Endothelial cell (in vitro differentiated cells): ENCODE data around the gene KYNU. TPM values are rescaled to one million over a fixed set of nuclear protein-coding genes. Genes with fewer than 3 reads are reported as not detected.
"Not testable (repeated sequence)": the region's sequence is repeated elsewhere in the genome, so short reads cannot be mapped to it uniquely, and the experiment has no call there.

Source experiments
- DNase-seq: peaks from one replicate; pipeline ENCODE4 v3.0.0; 2021; ENCODE audit warnings: low spot score
- H3K27ac Mint-ChIP-seq: one replicate; pipeline ENCODE4 v1.8.0; 2021; ENCODE audit warnings: mixed read lengths, inconsistent platforms; ENCODE audit not compliant: unreplicated experiment
- H3K27me3 Mint-ChIP-seq: one replicate; pipeline ENCODE4 v1.8.0; 2021; ENCODE audit warnings: mild to moderate bottlenecking, moderate library complexity, mixed read lengths, inconsistent platforms; ENCODE audit not compliant: unreplicated experiment
- H3K36me3 Mint-ChIP-seq: one replicate; pipeline ENCODE4 v1.8.0; 2021; ENCODE audit warnings: mild to moderate bottlenecking, low read depth, mixed read lengths, inconsistent platforms; ENCODE audit not compliant: unreplicated experiment
- H3K4me1 Mint-ChIP-seq: one replicate; pipeline ENCODE4 v1.8.0; 2021; ENCODE audit warnings: mild to moderate bottlenecking, mixed read lengths, inconsistent platforms; ENCODE audit not compliant: unreplicated experiment
- H3K4me3 Mint-ChIP-seq: one replicate; pipeline ENCODE4 v1.8.0; 2021; ENCODE audit warnings: mild to moderate bottlenecking, mixed read lengths, inconsistent platforms; ENCODE audit not compliant: unreplicated experiment
- H3K9me3 Mint-ChIP-seq: one replicate; pipeline ENCODE4 v1.8.0; 2021; ENCODE audit warnings: mixed read lengths, inconsistent platforms; ENCODE audit not compliant: unreplicated experiment
- CTCF ChIP-seq: fragments of 200-600 bp; sonication (generic); IDR thresholded peaks from one replicate; pipeline ENCODE4 v1.5.0; 2021; ENCODE audit warnings: antibody characterized with exemption; ENCODE audit not compliant: unreplicated experiment
- total RNA-seq: library from RNA; stranded (reverse); fragmentation: NEBNext Ultra II Directional; extraction: Animal tissue kit (Norgen Biotek cat#: 25700); gene quantifications from one replicate; pipeline ENCODE4 v1.2.1, GENCODE V29; 2021; ENCODE audit not compliant: unreplicated experiment

The KYNU gene
- total RNA-seq, 1 donor from 2014 or later: not detected

GRCh38 chr2:143051465-143051864 lies 174.0 kb downstream of the KYNU start:
- no peaks in the 10 kb centered on the region for H3K4me1 Mint-ChIP-seq

DNA sequence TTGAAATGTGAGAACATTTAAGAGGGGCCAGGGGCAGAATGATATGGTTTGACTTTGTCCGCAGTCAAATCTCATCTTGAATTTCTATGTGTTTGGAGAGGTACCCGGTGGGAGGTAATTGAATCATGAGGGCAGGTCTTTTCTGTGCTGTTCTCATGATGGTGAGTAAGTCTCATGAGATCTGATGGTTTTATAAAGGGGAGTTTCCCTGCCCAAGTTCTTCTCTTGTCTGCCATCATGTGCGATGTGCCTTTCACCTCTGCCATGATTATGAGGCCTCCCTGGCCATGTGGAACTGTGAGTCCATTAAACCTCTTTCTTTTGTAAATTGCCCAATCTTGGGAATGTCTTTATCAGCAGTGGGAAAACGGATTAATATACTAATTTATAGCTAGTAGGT lies 176.0 kb downstream of the KYNU start:
- not testable (repeated sequence) for H3K36me3 Mint-ChIP-seq, H3K9me3 Mint-ChIP-seq, H3K4me1 Mint-ChIP-seq, H3K27me3 Mint-ChIP-seq, DNase-seq, H3K4me3 Mint-ChIP-seq, H3K27ac Mint-ChIP-seq

More at GRCh38 chr2:143051465-143051864, 174.0 kb downstream of the KYNU start:
- Mint-ChIP-seq H3K36me3 (no peaks in the 10 kb centered on the region), H3K9me3 (no peaks in the 10 kb centered on the region), H3K27ac (no peak overlapping the region), H3K4me3 (no peak overlapping the region), H3K27me3 (peaks cover 2% of the 10 kb centered on the region)
- no peak for TF ChIP-seq CTCF
- no peak for DNase-seq

DNA sequence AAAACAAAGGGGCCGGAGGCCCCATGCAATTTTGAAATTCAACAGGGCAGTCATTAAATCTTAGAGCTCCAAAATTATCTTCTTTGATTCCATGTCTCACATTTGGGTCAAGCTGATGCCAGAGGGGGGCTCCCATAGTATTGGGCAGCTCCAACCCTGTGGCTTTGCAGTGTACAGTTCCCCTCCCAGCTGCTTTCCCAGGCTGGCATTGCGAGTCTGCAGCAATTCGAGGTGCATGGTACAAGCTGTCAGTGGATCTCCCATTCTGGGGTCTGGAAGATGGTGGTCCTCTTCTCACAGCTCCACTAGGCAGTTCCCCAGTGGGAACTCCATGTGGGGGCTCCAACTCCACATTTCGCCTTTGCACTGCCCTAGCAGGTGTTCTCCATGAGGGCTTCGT lies 179.1 kb downstream of the KYNU start:
- TF ChIP-seq CTCF: no peak
- no peak for DNase-seq
- Mint-ChIP-seq H3K4me3 (no peak overlapping the region), H3K4me1 (no peaks in the 10 kb centered on the region), H3K27ac (no peak overlapping the region), H3K9me3 (no peaks in the 10 kb centered on the region), H3K27me3 (peaks cover 2% of the 10 kb centered on the region), H3K36me3 (no peaks in the 10 kb centered on the region)

- no peak for TF ChIP-seq CTCF
- no peaks in the 10 kb centered on the region for H3K9me3 Mint-ChIP-seq
- peaks cover 2% of the 10 kb centered on the region for H3K27me3 Mint-ChIP-seq
- no peaks in the 10 kb centered on the region for H3K36me3 Mint-ChIP-seq
- DNase-seq: no peak
- H3K27ac Mint-ChIP-seq: no peak overlapping the region
- no peak overlapping the region for H3K4me3 Mint-ChIP-seq
- no peaks in the 10 kb centered on the region for H3K4me1 Mint-ChIP-seq
Measured at GRCh38 chr2:143058851-143059250, 181.4 kb downstream of the KYNU start.

DNA sequence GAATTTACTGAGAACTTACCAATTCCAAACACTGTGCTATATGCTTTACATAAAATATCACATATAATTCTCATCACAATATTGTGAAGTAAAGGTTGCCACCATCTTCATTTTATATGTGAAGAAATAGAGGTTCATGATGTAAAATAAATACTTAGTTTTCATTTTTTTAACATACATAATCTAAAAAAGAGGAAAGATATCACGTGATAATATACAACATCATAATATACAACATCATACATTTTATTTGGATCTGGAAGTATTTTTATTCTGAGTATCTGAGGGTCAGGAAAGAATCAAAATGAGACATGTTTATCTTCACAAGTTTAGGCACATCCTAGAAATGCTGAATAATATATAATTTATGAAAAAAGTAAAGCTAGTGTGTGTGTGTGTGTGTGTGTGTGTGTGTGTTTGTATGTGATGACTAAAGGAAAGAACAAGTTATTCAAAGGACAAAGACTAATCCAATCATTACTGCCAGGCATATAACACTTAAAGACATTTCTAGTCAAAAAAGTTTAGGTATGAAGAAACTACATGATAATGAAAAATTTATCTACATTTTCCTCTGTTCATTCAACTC lies 186.2 kb downstream of the KYNU start:
- DNase-seq: no peak
- Mint-ChIP-seq H3K27me3 (peaks cover 2% of the 10 kb centered on the region), H3K4me1 (no peaks in the 10 kb centered on the region), H3K4me3 (no peak overlapping the region), H3K27ac (no peak overlapping the region), H3K9me3 (no peaks in the 10 kb centered on the region), H3K36me3 (no peaks in the 10 kb centered on the region)
- no peak for TF ChIP-seq CTCF

- H3K27me3 Mint-ChIP-seq: peaks cover 2% of the 10 kb centered on the region
- no peak for TF ChIP-seq CTCF
- no peak overlapping the region for H3K4me3 Mint-ChIP-seq
- no peaks in the 10 kb centered on the region for H3K4me1 Mint-ChIP-seq
- H3K27ac Mint-ChIP-seq: no peak overlapping the region
- H3K9me3 Mint-ChIP-seq: no peaks in the 10 kb centered on the region
- no peak for DNase-seq
- no peaks in the 10 kb centered on the region for H3K36me3 Mint-ChIP-seq
Measured at GRCh38 chr2:143068094-143068493, 190.6 kb downstream of the KYNU start.
